Posterior cingulate gyrus (tissue), 11 donors: Measurements from ENCODE around the gene RTKN2.

Experiments
- DNase-seq, 10 donors: peaks; one replicate each; pipeline versions ENCODE4 v3.0.0 to v3.0.0-alpha.2; 2020 to 2021; ENCODE audit warnings: mixed read lengths in 3 of 10
- intact Hi-C: fragments of 100-400 bp; cut with DNase I; formaldehyde crosslinking; loops from one replicate; pipeline ENCODE4 v1.15.1; 2023

RTKN2 gene

DNA sequence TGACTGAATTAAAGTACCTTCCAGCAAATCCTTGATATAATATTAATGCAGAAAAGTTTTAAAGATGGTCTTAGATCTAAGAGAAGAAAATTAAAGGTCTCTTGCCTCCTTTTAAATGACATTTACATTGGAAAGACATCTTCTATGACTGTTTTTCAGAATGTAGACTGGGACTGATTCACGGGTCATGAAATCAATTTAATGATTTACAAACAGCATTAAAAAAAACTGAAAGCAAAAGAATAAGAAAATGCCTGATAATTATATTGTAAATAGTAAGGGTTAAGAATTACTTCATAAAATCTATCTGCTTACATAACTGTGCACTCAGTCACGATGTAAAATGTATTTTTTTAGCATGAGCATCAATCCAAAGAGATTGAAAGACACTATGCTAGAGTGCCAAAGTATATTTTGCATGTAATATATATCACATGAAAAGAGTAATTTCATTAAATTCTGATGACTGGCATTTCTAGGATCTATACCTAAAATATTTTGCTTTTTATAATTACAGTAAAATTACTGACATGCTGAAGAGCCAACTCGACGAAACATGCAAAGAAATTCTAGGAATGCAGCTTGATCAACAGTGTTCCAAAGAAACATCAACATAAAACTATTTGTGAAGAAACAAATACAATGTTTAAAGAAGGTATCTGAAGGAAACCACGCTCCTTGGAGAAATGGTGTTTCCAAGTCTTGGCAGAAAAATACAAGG lies 35.1 kb downstream of the RTKN2 start:
- intact Hi-C loops, result no loop called here
- DNase-seq, result no peak

DNA sequence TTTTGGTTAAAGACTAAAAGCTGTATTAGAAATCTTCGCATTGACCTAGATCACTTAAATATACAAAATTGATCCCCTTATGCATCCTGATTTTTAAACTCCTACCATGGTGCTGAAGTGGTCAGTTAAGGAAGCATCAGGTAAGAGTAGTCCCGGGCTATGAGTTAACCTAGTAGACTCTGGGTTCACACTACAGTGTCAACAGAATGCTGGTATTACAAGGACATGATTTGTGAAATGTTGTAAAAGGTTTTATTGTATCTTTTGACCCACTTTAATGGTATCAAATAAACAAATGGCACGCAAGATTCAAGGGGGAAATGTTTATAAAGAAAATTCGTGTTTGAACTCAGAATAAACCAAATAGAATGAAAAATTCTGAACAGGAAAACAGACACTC lies 36.8 kb downstream of the RTKN2 start:
- intact Hi-C loops, result no loop called here
- DNase-seq, result no peak

DNA sequence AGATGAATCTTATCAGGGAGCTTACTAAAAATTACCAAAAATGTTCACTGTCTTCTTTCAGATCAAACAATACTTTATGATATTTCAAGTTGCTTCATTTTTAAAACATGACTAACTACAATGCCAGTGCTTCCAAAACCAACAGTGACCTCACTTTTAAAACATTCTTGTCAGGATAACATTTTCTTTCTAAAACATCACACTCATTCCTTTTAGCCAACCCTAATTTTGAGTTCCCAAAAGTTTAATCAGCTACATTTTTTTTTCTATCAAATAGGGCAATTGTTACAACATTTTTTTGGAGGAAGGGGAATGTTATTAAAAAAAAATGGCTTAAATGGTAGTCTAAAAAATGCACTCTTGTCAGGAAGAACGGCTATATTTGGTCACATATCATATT lies 37.3 kb downstream of the RTKN2 start:
- intact Hi-C loops, result no loop called here

DNA sequence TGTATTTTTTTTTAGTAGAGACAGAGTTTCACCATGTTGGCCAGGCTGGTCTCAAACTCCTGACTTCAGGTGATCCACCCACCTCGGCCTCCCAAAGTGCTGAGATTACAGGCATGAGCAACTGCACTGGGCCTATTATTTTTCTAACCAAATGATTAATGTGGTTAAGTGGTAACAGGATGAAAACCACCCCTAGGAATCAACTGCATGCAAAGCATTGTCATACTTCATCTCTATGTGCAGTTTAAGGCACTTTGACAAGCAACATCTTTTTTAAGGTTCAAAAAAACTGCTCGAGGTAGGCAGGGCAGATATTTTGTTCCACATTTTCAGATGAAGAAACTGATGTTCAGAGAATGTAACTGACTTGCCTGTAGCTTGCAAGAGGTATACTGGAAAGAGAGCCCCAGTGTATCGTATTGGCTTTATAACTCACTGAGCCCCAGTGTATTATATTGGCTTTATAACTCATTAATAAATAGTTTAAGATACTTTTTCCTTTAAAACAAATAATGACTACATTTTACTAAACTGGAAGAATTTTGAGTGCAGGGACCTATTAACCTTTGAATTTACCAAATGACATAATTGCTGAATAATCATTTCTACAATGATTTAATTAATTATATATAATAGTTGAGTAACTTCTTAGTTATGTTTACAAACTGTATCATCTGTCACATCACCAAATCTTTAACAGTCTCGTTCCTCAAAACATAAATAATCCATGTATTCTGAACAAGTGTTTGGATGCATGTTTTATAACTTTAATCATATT lies 38.1 kb downstream of the RTKN2 start:
- no peak for DNase-seq
- intact Hi-C loops, result no loop called here

More for the DNA sequence above, 37.3 kb downstream of the RTKN2 start:
- no peak for DNase-seq

DNA sequence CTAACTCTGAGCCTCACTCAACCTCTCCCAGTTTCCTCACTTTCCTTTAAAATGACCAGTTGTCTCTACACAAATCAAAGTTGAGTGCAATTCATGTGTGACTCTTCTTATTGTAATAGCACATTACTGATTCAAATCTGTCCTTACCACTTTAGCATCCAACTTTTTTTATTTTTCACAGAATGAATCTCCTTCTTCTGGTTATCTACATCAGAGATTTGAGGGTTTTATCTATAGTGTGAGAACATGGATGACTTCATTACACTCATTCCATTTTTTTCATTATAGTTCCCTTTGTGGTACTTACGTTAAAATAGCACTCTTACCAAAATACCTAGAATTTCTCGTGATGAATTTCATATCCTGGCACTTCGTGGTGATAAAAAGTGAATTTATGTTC lies 43.3 kb downstream of the RTKN2 start:
- intact Hi-C loops, result no loop called here

DNA sequence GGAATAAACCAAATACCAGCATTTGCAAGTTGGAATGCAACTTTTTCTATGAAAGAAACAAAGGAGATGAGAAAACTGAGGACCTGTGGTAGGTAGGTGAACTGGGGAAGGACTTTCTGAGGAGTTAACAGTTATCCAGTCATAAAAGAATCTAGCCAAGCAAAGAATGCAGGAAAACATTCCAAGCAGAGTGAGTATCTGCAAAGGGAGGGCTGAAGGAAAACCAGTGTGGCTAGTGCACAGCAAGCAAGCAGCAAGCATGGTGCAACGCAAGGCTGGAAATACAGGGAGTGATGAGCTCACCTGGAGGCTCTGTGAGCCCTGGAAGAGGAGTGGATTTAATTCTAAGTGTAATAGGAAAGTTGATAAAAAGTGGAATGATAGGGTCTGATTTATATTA lies 44.0 kb downstream of the RTKN2 start:
- intact Hi-C loops, result no loop called here
- DNase-seq, result no peak

More for the DNA sequence above, 43.3 kb downstream of the RTKN2 start:
- no peak for DNase-seq

DNA sequence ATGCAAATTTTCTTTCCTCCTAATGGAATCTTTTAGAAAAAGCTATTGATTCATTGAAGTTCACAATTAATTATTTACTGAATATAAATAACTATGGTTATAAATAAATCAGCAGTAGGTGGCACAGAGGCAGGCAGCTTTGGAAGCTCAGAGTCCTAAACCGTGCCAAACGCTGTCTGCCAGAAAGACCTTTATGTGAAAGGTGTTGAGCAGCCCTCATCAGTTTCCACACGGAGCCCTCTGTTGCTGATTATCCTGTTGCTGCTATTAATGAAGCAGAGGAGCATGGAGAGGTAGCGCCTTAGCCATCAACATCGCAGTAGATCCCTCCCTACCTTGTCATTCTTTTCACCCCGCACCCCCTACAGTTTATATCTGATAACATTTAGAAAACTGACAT lies 51.0 kb downstream of the RTKN2 start:
- intact Hi-C loops, result no loop called here
- DNase-seq, result no peak

DNA sequence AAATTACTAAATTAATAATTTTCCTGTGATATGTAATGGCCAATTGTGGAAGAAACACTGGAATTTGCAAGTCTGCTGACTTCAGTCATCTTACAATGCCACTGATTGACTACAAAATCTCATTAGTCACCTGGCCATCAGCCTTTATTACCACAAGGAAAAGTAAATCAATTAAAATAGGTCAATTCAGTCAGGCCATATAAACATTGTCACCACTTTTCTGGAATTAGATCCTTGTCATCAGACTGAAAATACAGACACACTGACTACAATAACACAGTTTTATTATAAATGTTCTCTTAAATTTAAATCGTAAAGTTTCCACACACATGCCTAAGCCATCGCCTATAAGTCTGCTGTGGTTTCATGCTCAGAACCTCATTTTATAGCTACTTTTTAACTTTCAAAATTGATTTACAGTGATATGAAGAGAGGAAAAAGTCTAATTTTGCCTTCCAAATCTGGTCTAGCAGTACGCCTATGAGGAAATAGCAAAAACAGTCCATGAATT lies 54.2 kb downstream of the RTKN2 start:
- no peak for DNase-seq
- intact Hi-C loops, result no loop called here

DNA sequence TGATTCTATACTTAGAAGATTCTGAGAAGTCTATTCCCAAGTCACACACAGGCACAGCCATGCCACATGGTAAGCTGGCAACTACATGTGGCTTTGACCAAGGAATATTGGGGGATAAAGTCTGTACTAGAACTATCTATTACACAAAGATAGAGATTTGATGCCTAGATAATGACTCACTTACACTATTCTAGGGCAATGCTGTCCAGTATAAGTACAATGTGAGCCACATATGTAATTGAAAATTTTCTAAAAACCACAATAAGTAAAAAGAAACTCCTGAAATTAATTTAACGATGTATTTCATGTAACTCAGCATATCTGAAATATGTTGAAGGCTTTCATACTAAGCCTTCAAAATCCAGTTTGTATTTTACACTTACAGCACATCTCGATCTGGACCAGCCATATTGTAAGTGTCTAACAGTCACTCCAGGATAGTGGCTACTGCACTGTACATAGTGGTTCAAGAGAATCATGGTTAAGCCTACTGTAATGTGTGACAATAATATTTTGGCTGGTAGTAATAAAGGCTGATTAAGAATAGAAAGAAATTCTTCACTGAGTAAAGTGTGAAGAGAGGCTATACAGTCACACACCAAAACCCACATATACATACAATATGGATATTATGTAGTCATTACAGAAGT lies 62.8 kb downstream of the RTKN2 start:
- no peak for DNase-seq
- intact Hi-C loops, result no loop called here

DNA sequence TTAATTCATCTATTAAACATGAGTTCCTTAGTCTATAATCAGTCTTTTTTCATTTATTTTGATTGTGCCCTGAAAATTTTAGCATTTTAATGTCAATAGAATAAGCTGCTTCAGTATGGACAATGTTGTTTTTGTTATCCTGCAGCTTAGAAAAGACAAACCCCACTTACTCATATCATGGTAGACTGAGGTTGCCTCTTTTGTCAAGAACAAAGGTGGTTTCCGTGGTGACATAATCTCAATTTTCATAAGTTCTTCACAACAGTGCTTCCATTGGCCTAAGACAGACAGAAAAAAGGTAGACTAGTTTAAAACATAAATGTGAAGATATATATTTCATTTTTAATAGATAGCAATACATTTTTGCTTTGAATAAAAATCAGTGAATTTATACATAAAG lies 69.1 kb downstream of the RTKN2 start:
- intact Hi-C loops, result no loop called here
- no peak for DNase-seq

DNA sequence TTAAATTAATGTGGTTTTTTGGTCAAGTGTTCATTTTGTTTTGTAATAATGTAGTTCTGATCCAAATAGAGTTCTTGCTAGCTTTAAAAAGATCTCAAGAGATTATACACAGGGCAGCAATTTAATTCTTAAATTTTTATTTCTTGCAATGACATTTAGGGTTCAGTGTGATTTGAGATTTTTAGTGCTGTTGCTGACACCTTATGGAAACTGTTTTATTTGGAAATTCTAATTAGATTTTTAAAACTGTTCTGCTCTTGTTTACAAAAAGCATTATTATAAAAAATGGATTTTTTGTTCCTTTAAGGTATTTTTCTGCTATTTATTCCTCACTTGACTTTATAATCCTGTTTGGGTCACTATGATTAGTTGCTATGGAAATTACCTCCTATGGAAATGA lies 72.1 kb downstream of the RTKN2 start:
- DNase-seq, result no peak
- intact Hi-C loops, result no loop called here

DNA sequence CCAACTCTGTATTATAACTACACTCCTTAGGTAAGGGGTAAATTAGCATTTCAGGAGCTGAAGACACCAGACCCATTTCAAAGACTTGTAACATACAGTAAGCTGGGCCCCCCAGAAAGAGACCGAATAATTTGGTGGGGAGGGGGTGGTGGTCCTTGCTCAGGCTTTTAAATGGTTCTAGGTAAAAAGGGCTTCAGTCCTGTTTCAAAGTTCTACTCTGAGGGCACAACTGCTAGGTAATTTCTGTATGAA lies 73.0 kb downstream of the RTKN2 start:
- no peak for DNase-seq
- intact Hi-C loops, result no loop called here

DNA sequence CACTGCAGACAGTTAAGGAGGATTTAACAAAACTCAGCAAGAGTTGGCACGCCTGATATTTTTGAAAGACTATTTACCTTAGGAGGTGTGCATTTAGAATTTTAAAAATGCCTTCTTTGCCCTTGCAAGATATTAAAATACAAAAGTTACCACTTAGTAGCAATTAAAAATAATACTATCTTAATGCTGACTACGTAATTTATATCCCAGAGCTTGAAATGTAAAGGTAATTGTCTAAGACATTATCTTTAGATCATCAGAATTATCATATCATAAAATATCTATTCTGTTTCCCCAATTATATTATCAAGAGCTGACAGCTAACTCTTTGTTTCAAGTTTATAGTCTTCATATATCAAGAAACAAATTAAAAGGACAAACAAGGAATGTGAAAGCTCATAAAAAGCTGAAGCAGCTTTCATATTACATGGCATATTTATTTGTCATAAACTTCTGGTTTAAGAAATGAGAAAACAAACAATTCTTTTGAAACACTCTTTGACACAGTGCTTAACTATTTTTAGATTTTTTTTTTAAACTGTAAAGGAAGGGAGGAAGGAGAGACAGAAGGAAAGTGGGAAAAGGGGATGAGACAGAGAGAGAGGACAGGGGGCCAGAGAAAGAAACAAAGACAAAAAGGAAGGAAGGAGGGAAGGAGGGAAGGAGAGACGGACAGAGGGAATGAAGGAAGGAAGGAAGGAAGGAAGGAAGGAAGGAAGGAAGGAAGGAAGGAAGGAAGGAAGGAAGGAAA lies 73.5 kb downstream of the RTKN2 start:
- DNase-seq, result no peak
- intact Hi-C loops, result no loop called here

DNA sequence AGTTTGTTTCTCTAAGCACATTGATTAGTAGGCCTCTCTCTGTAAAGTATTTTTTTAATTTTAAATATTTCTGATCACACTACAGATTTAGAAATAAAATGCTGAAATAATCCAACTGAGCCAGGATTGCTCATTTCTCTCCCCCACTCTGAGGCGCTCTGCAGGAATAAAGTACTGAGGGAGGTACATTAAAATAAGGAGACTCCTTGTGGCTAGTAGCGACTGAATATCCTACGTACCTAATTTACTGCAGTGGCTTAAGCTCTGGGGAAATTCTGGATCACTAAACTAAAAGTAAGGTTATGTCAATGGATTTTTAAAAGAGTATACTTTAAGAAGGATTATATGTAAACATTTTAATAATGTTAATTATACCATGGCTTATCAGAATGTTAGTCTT lies 75.2 kb downstream of the RTKN2 start:
- intact Hi-C loops, result no loop called here

DNA sequence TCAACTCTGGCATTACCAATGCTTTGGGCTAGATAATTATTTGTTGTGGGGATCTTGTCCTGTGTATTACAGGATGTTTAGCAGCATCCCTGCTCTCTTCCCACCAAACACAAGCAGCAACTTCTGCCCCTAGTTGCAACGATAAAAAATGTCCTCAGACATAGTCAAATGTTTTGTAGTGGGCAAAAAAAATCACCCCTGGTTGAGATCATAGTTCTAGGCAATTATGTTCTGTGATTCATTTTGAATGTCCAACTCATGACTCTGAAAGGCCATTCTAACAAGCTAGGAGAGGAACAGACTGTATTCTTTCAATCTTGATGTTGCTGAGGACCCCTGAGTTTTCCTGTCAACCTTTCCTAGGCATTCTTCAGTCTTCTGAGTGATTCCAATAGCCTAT lies 79.5 kb downstream of the RTKN2 start:
- DNase-seq, result no peak
- intact Hi-C loops, result no loop called here

More for the DNA sequence above, 75.2 kb downstream of the RTKN2 start:
- DNase-seq, result no peak

DNA sequence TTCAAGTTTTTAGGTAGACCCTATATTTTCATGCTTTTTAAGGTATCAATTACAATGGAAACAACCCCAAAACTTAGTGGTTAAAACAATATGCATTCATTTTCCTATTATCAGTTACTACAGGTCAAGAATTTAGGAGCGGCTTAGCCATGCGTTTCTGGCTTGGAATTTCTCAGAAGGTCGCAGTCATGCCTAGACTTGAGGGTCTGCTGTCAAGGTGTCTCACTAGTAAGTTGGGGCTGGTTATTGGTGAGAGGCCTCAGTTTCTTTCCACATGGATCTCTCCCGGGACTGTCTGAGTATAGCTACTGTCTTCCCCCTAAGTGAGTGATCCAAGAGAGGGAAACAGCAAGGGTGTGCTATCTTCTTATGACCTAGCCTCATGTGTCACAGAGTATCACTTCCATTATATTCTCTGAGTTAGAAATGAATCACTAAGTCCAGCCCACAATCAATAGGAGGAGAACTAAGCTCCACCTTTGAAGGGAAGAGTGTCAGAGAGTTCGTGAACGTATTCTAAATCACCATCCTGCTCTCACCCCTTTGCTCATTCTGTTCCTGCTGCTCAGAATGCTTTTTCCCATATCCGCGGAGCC lies 80.5 kb downstream of the RTKN2 start:
- no peak for DNase-seq
- intact Hi-C loops, result no loop called here

DNA sequence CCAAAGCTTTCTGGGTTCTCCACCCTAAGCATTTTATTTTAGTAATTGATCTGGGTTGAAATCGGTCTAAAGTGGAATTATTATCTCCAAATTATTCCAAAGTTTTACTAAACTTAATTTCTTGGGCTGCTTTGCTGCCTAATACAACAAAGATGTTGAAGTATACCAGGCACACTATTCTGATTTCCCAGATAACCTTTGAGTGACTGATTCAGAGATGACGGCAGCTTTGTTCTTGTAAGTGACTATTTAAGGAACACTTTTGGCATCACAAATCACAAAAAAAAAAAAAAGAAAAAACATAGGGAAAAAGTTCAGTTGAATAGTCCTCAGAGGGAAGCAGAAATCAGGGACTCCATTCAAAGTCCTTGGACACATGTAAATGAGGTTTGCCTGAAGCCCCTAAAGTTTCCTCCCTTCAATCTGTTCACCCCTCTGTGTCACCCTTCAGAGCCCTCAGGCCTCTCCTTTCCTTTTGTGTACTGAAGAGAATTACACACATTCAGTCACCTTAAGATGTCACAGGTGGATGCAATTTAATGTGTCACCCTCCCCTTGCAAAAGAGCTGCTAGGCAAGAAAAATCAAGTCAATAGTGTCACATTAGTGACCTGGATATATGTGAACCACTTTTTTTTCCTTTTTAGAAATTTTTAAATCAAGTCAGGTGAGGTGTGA lies 81.5 kb downstream of the RTKN2 start:
- no peak for DNase-seq
- intact Hi-C loops, result no loop called here

DNA sequence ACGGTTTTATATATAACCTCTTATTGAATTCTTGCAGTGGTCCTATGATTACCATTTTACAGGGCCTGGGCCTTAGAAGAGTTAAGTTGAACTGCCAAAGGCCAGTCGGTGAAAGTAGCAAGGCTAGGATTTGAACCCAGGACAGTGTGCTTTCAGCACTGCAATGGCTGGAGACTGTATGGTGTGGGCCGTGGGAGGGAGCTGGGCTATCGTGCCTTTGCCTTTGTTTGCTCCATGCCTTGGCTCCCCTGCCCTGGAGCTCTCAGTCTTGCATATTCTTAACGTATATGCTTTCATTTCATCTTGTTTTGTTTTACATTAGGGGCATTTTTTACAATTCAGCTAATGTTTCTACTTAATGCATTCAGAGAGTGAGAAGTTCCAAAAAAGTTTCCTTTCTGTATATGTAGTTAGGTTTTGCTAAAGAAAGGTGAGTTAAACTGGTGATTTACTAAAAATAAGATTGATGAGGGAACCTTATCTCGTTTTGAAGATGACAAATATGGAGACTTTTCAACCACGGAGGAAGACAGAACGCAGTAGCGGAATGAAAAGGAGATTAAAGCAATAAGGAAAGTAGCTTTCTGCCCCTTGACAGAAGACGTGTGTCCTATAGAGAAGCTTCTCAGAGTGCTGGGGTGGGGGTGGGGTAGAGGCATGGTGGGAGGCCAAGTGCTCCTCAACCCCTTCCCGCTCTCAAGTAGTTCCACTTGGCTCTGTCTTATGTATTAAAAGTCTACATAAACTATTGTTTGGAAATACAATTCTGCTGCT lies 82.5 kb downstream of the RTKN2 start:
- intact Hi-C loops, result no loop called here
- no peak for DNase-seq
